Endothelial cell of umbilical vein (primary cell): ENCODE measurements around the gene RANBP6. TPM values are rescaled to one million over a fixed set of nuclear protein-coding genes. Genes with fewer than 3 reads are reported as not detected.

Experiments used
- BruUV-seq: library from RNA; stranded (reverse); fragments of 400-500 nt; replicated peaks from 2 replicates; lab custom pipeline; 2021; lab: Mats Ljungman, UMichigan
- CTCF ChIA-PET: fragments of 300-600, 350-600 bp; sonication (Branson Sonifier 250); formaldehyde crosslinking; loops from one replicate; lab custom pipeline; 2021; ENCODE audit warnings: antibody characterized with exemption, inconsistent platforms; lab: Charles Lee
- POLR2A ChIA-PET: fragments of 300-600, 350-600 bp; sonication (Branson Sonifier 250); formaldehyde crosslinking; loops from one replicate; lab custom pipeline; 2021; ENCODE audit warnings: antibody characterized with exemption, inconsistent platforms; lab: Charles Lee
- DNase-seq: peaks from one replicate; pipeline ENCODE4 v3.0.0-alpha.2; 2011; ENCODE audit warnings: low read depth, low spot score
- FAIRE-seq: peaks from 2 replicates; lab custom pipeline; 2011; peaks lifted over from hg19 to GRCh38; lab: Jason Lieb, UNC
- H2AFZ ChIP-seq: 2 replicates; pipeline ENCODE4 v1.6.0; 2012; ENCODE audit warnings: low read depth, low read length, control low read depth, inconsistent platforms
- H3K27ac ChIP-seq: 2 replicates; pipeline ENCODE4 v1.5.1; 2011; ENCODE audit warnings: low read depth, mild to moderate bottlenecking, control low read depth, low read length, moderate library complexity; ENCODE audit not compliant: insufficient read depth
- H3K27me3 ChIP-seq, 2 experiments: 2 replicates each; pipeline versions ENCODE4 v1.6.0 to v1.6.1; 2011; ENCODE audit warnings: low read length in 2 of 2, mixed read lengths in 1 of 2; ENCODE audit not compliant: control insufficient read depth in 2 of 2, insufficient read depth in 2 of 2
- H3K36me3 ChIP-seq, 2 experiments: 2 replicates in 1 of 2; 3 replicates in 1 of 2; pipeline ENCODE4 v1.5.1; 2011; ENCODE audit warnings: low read length in 2 of 2, mild to moderate bottlenecking in 1 of 2, moderate library complexity in 1 of 2; ENCODE audit not compliant: control insufficient read depth in 2 of 2, insufficient read depth in 2 of 2; ENCODE audit errors: extremely low read depth in 1 of 2
- H3K4me1 ChIP-seq: 3 replicates; pipeline ENCODE4 v1.5.1; 2011; ENCODE audit warnings: mild to moderate bottlenecking, low read length; ENCODE audit not compliant: control insufficient read depth, insufficient read depth; ENCODE audit errors: extremely low read depth
- H3K4me2 ChIP-seq: 2 replicates; pipeline ENCODE4 v1.6.1; 2011; ENCODE audit warnings: low read length, control low read depth, mixed read lengths; ENCODE audit not compliant: insufficient read depth
- H3K4me3 ChIP-seq, 3 experiments: fragments of 200-600 bp in 1 of 3; sonication (generic), shearing (Covaris generic) in 1 of 3; replicated peaks in 1 of 3; 2 replicates each; pipeline ENCODE4 v1.5.1; 2011 to 2016; ENCODE audit warnings: control low read depth in 3 of 3, low read length in 3 of 3, mild to moderate bottlenecking in 2 of 3, inconsistent platforms in 1 of 3, low read depth in 1 of 3, moderate library complexity in 1 of 3; ENCODE audit not compliant: insufficient read depth in 1 of 3
- H3K79me2 ChIP-seq: 2 replicates; pipeline ENCODE4 v1.6.0; 2012; ENCODE audit warnings: low read length, inconsistent platforms; ENCODE audit not compliant: control insufficient read depth, insufficient read depth
- H3K9ac ChIP-seq: replicated peaks from 2 replicates; pipeline ENCODE3; 2011; ENCODE audit warnings: low read length, control low read depth; ENCODE audit not compliant: insufficient read depth; ENCODE audit errors: extremely low read depth
- H3K9me1 ChIP-seq: replicated peaks from 3 replicates; pipeline ENCODE4 v1.6.0; 2011; ENCODE audit warnings: mild to moderate bottlenecking, low read length; ENCODE audit not compliant: control insufficient read depth, insufficient read depth; ENCODE audit errors: extremely low read depth
- H3K9me3 ChIP-seq: replicated peaks from 2 replicates; pipeline ENCODE4 v1.5.1; 2012; ENCODE audit warnings: low read length, inconsistent platforms; ENCODE audit not compliant: control insufficient read depth, insufficient read depth
- H4K20me1 ChIP-seq: replicated peaks from 2 replicates; pipeline ENCODE3; 2011; ENCODE audit warnings: mild to moderate bottlenecking, low read length; ENCODE audit not compliant: control insufficient read depth, insufficient read depth; ENCODE audit errors: extremely low read depth
- EZH2 ChIP-seq: IDR thresholded peaks from 2 replicates; pipeline ENCODE4 v1.6.1; 2012; ENCODE audit warnings: borderline replicate concordance, low read depth, mild to moderate bottlenecking, moderate library complexity, low read length, inconsistent platforms; ENCODE audit not compliant: severe bottlenecking
- FOS ChIP-seq: IDR thresholded peaks from 2 replicates; pipeline ENCODE4 v1.6.1; 2011; ENCODE audit warnings: mild to moderate bottlenecking, low read length, moderate library complexity, borderline replicate concordance; ENCODE audit not compliant: insufficient read depth
- GATA2 ChIP-seq: IDR thresholded peaks from 2 replicates; pipeline ENCODE4 v1.7.0; 2011; ENCODE audit warnings: low read depth, mild to moderate bottlenecking, moderate library complexity, mixed read lengths, low read length; ENCODE audit not compliant: insufficient read length, insufficient read depth
- JUN ChIP-seq: IDR thresholded peaks from 2 replicates; pipeline ENCODE4 v1.6.1; 2011; ENCODE audit warnings: borderline replicate concordance, low read depth; ENCODE audit not compliant: insufficient read length, insufficient read depth
- MYC ChIP-seq: IDR thresholded peaks from one replicate; pipeline ENCODE4 v1.6.1; 2011; ENCODE audit warnings: mild to moderate bottlenecking, low read depth, low read length
- POLR2A ChIP-seq: IDR thresholded peaks from 2 replicates; pipeline ENCODE4 v1.6.1; 2012; ENCODE audit warnings: low read depth, mild to moderate bottlenecking, control low read depth, low read length
- POLR2AphosphoS5 ChIP-seq: IDR thresholded peaks from 2 replicates; pipeline ENCODE4 v1.6.1; 2012; ENCODE audit warnings: low read depth, mild to moderate bottlenecking, control low read depth, low read length, moderate library complexity; ENCODE audit not compliant: insufficient read depth
- dilution Hi-C: fragments of 300-500 bp; cut with MboI; formaldehyde crosslinking; loops from one replicate; pipeline ENCODE4 v1.15.0; 2019; ENCODE audit warnings: low sequenced_read_pairs; ENCODE audit not compliant: extremely low pct_ligation_motif_present
- intact Hi-C: fragments of 100-400 bp; cut with micrococcal nuclease; formaldehyde crosslinking; loops from one replicate; pipeline ENCODE4 v1.10.0; 2022
- polyA plus RNA-seq, 4 experiments: library from polyadenylated mRNA; depleted of rRNA in 3 of 4; stranded (reverse) in 3 of 4; unstranded in 1 of 4; fragments of >200 nt; gene quantifications; 2 replicates each; pipeline versions ENCODE4 v1.2.1 to v1.2.3, GENCODE V29; 2011 to 2012; ENCODE audit warnings: missing spikeins in 1 of 4
- total RNA-seq: library from RNA; stranded (reverse); gene quantifications from 2 replicates; pipeline ENCODE4 v1.2.3, GENCODE V29; 2021
- TF ChIP-seq, protein P1 (sequence below), 2 donors: IDR thresholded peaks; 1 replicate in 1 of 2; 2 replicates in 1 of 2; pipeline ENCODE4 v1.5.1; 2011; ENCODE audit warnings: low read length in 2 of 2, mild to moderate bottlenecking in 2 of 2, moderate library complexity in 2 of 2, control low read depth in 1 of 2, inconsistent platforms in 1 of 2, low read depth in 1 of 2; ENCODE audit not compliant: insufficient read depth in 1 of 2; ENCODE audit errors: extremely low read depth in 1 of 2
- TF ChIP-seq, protein P2 (sequence below): IDR thresholded peaks from 2 replicates; pipeline ENCODE4 v1.6.1; 2011; ENCODE audit not compliant: insufficient read depth, insufficient read length

Gene RANBP6
- total and polyA plus RNA-seq, 2 donors (not counting 3 experiments of a cell fraction or from before 2014, with no cell fraction given): 5.3 to 20.9 TPM

- dilution Hi-C loops (no loop called here), intact Hi-C loops (no loop called here)
- H3K4me1 ChIP-seq: no peaks in the 10 kb centered on the region
- H3K9me3 ChIP-seq: no peaks in the 10 kb centered on the region
- H3K9ac ChIP-seq: no peak overlapping the region
- FAIRE-seq (no peak), DNase-seq (no peak)
- no peak overlapping the region for H2AFZ ChIP-seq
- TF ChIP-seq EZH2 (no peak), POLR2AphosphoS5 (no peak), POLR2A (no peak), JUN (no peak), GATA2 (no peak), MYC (no peak), FOS (no peak)
- TF ChIP-seq, protein P1, sequence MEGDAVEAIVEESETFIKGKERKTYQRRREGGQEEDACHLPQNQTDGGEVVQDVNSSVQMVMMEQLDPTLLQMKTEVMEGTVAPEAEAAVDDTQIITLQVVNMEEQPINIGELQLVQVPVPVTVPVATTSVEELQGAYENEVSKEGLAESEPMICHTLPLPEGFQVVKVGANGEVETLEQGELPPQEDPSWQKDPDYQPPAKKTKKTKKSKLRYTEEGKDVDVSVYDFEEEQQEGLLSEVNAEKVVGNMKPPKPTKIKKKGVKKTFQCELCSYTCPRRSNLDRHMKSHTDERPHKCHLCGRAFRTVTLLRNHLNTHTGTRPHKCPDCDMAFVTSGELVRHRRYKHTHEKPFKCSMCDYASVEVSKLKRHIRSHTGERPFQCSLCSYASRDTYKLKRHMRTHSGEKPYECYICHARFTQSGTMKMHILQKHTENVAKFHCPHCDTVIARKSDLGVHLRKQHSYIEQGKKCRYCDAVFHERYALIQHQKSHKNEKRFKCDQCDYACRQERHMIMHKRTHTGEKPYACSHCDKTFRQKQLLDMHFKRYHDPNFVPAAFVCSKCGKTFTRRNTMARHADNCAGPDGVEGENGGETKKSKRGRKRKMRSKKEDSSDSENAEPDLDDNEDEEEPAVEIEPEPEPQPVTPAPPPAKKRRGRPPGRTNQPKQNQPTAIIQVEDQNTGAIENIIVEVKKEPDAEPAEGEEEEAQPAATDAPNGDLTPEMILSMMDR (IDR thresholded peaks at IDR 0.05; ENCODE audit: extremely low read depth in 1 of 2, insufficient read depth in 1 of 2, low read depth in 1 of 2, low read length in 2 of 2): no peak
- TF ChIP-seq, protein P2, sequence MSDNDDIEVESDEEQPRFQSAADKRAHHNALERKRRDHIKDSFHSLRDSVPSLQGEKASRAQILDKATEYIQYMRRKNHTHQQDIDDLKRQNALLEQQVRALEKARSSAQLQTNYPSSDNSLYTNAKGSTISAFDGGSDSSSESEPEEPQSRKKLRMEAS: no peak
- no peaks in the 10 kb centered on the region for H3K79me2 ChIP-seq
- no peaks in the 10 kb centered on the region for H4K20me1 ChIP-seq
- H3K9me1 ChIP-seq: no peaks in the 10 kb centered on the region
- H3K27me3 ChIP-seq: no peaks in the 10 kb centered on the region
- peaks cover 0 to 2% of the 10 kb centered on the region in 2 experiments for H3K36me3 ChIP-seq
- CTCF ChIA-PET: no interaction called here
- BruUV-seq: no TSS peak
- no peak overlapping the region for H3K4me2 ChIP-seq
- H3K4me3 ChIP-seq: no peak overlapping the region
- POLR2A ChIA-PET: no interaction called here
- H3K27ac ChIP-seq: no peak overlapping the region
These were observed 33.1 kb downstream of the RANBP6 start for GRCh38 chr9:5982317-5982716.
